Measurements from ENCODE around the gene CCDC194.

- TF ChIP-seq CTCF (IDR thresholded peaks at IDR 0.05), result no peak
- TF ChIP-seq POLR2A (IDR thresholded peaks at IDR 0.05), result no peak
These were observed 14.8 kb downstream of the CCDC194 start for GRCh38 chr19:17379221-17379631.

Data from right lobe of liver (tissue), 4 donors.